Thyroid gland (tissue), 4 donors: ENCODE data around the gene EPHA8.

Experiments
- CTCF ChIP-seq, 6 experiments: fragments of 200-600 bp in 3 of 6; fragments of 450-650 bp in 3 of 6; sonication (generic) in 3 of 6; IDR thresholded peaks; one replicate each; pipeline ENCODE4 v1.5.1; 2016 to 2019; ENCODE audit warnings: antibody characterized with exemption in 6 of 6, mild to moderate bottlenecking in 2 of 6, inconsistent platforms in 1 of 6, moderate library complexity in 1 of 6
- POLR2A ChIP-seq, 2 donors: fragments of 450-650 bp; IDR thresholded peaks; one replicate each; pipeline ENCODE4 v1.6.1; 2017; ENCODE audit warnings: antibody characterized with exemption in 2 of 2, mild to moderate bottlenecking in 2 of 2, moderate library complexity in 1 of 2

- no peak for TF ChIP-seq CTCF (IDR thresholded peaks at IDR 0.05)
- no peak for TF ChIP-seq POLR2A (IDR thresholded peaks at IDR 0.05)
Observed at GRCh38 chr1:22569269-22569668, 6.0 kb downstream of the EPHA8 start.
